KG1 (cell line): Measurements from ENCODE around the gene ROR1.

Experiments
- DNase-seq: peaks from one replicate; lab custom pipeline; 2025; lab: John Stamatoyannopoulos, UW

ROR1 gene

GRCh38 chr1:63909526-63909925 is 135.7 kb downstream of the ROR1 start:
- DNase-seq: no peak

- no peak for DNase-seq
These were observed 137.2 kb downstream of the ROR1 start for GRCh38 chr1:63911049-63911448.

- DNase-seq: no peak
These were observed 138.8 kb downstream of the ROR1 start for GRCh38 chr1:63912643-63913042.

GRCh38 chr1:63913533-63913932 is 139.7 kb downstream of the ROR1 start:
- DNase-seq: no peak

GRCh38 chr1:63914241-63914640 is 140.4 kb downstream of the ROR1 start:
- DNase-seq: no peak

- no peak for DNase-seq
These were observed 140.9 kb downstream of the ROR1 start for GRCh38 chr1:63914706-63915105.

- DNase-seq: no peak
These were observed 141.3 kb downstream of the ROR1 start for GRCh38 chr1:63915121-63915520.

GRCh38 chr1:63916485-63917360 is 142.9 kb downstream of the ROR1 start:
- no peak for DNase-seq

GRCh38 chr1:63917571-63918417 is 144.0 kb downstream of the ROR1 start:
- DNase-seq: no peak

- DNase-seq: no peak
These were observed 144.7 kb downstream of the ROR1 start for GRCh38 chr1:63918418-63918945.

GRCh38 chr1:63920154-63921117 is 146.6 kb downstream of the ROR1 start:
- no peak for DNase-seq

GRCh38 chr1:63921359-63921758 is 147.5 kb downstream of the ROR1 start:
- DNase-seq: no peak

- no peak for DNase-seq
These were observed 148.0 kb downstream of the ROR1 start for GRCh38 chr1:63921802-63922201.

- DNase-seq: no peak
These were observed 149.0 kb downstream of the ROR1 start for GRCh38 chr1:63922848-63923247.

- no peak for DNase-seq
These were observed 149.5 kb downstream of the ROR1 start for GRCh38 chr1:63923302-63923701.

GRCh38 chr1:63924600-63924999 is 150.8 kb downstream of the ROR1 start:
- no peak for DNase-seq

- no peak for DNase-seq
These were observed 154.6 kb downstream of the ROR1 start for GRCh38 chr1:63928186-63929105.

- DNase-seq: no peak
These were observed 155.3 kb downstream of the ROR1 start for GRCh38 chr1:63929106-63929478.

- DNase-seq: no peak
These were observed 157.7 kb downstream of the ROR1 start for GRCh38 chr1:63931468-63931867.

- DNase-seq: no peak
These were observed 160.9 kb downstream of the ROR1 start for GRCh38 chr1:63934697-63935096.

- DNase-seq: no peak
These were observed 161.3 kb downstream of the ROR1 start for GRCh38 chr1:63935143-63935542.
